Parathyroid adenoma (tissue), 2 donors: ENCODE data around the gene MGAT1.

ENCODE experiments used
- H2AFZ ChIP-seq: fragments of 300-600 bp; sonication (generic); one replicate; pipeline ENCODE4 v1.7.0; 2017; ENCODE audit warnings: antibody characterized with exemption, mild to moderate bottlenecking
- H3K27ac ChIP-seq: fragments of 300-600 bp; sonication (generic); one replicate; pipeline ENCODE4 v1.7.0; 2017
- H3K27me3 ChIP-seq: fragments of 300-600 bp; sonication (generic); one replicate; pipeline ENCODE4 v1.7.0; 2017; ENCODE audit warnings: low read length; ENCODE audit not compliant: control insufficient read depth, insufficient read depth
- H3K36me3 ChIP-seq: fragments of 300-600 bp; sonication (generic); one replicate; pipeline ENCODE4 v1.7.0; 2017; ENCODE audit warnings: low read length; ENCODE audit not compliant: control insufficient read depth, insufficient read depth
- H3K4me1 ChIP-seq: fragments of 300-600 bp; sonication (generic); one replicate; pipeline ENCODE4 v1.7.0; 2017; ENCODE audit warnings: control low read depth
- H3K4me2 ChIP-seq: fragments of 300-600 bp; sonication (generic); one replicate; pipeline ENCODE4 v1.7.0; 2017; ENCODE audit warnings: low read length
- H3K4me3 ChIP-seq: fragments of 300-600 bp; sonication (generic); one replicate; pipeline ENCODE4 v1.7.0; 2017; ENCODE audit warnings: low read depth, low read length
- H3K79me2 ChIP-seq: fragments of 300-600 bp; sonication (generic); one replicate; pipeline ENCODE4 v1.7.0; 2017; ENCODE audit warnings: control low read depth
- H3K9ac ChIP-seq: fragments of 300-600 bp; sonication (generic); one replicate; pipeline ENCODE4 v1.7.0; 2017; ENCODE audit warnings: mild to moderate bottlenecking
- H3K9me3 ChIP-seq: fragments of 300-600 bp; sonication (generic); one replicate; pipeline ENCODE4 v1.7.0; 2017; ENCODE audit warnings: low read length; ENCODE audit not compliant: control insufficient read depth
- TF ChIP-seq, protein P1 (sequence below): fragments of 300-600 bp; sonication (generic); IDR thresholded peaks from one replicate; pipeline ENCODE4 v1.7.0; 2017; ENCODE audit warnings: antibody characterized with exemption, mild to moderate bottlenecking
- donor health status: primary hyperparathyroidism.

Gene MGAT1

DNA sequence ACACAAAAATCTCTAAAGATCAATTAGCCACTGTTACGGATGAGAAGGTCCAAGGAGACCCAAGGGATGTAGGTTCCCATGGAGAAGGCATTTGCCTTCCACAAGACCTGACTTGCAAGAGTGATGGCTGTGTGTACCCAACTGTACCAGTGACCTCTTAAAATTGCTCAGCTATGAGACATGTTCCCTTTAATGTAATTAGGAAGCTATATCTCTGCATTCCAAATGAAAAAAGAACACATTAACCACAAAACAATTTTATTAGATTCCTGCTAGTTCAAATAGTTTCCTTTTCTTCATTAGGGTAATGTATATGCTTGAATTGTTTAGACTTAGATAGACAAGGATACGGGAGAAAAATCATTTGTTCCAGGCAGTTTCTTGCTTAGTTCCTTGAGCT is 66.1 kb downstream of the MGAT1 start:
- Histone ChIP-seq H3K27ac (no peak overlapping the region), H3K4me1 (no peaks in the 10 kb centered on the region), H3K36me3 (no peaks in the 10 kb centered on the region), H2AFZ (no peak overlapping the region), H3K9ac (no peak overlapping the region), H3K79me2 (no peaks in the 10 kb centered on the region), H3K9me3 (no peaks in the 10 kb centered on the region), H3K4me3 (no peak overlapping the region), H3K27me3 (no peaks in the 10 kb centered on the region), H3K4me2 (no peak overlapping the region)
- TF ChIP-seq, protein P1, sequence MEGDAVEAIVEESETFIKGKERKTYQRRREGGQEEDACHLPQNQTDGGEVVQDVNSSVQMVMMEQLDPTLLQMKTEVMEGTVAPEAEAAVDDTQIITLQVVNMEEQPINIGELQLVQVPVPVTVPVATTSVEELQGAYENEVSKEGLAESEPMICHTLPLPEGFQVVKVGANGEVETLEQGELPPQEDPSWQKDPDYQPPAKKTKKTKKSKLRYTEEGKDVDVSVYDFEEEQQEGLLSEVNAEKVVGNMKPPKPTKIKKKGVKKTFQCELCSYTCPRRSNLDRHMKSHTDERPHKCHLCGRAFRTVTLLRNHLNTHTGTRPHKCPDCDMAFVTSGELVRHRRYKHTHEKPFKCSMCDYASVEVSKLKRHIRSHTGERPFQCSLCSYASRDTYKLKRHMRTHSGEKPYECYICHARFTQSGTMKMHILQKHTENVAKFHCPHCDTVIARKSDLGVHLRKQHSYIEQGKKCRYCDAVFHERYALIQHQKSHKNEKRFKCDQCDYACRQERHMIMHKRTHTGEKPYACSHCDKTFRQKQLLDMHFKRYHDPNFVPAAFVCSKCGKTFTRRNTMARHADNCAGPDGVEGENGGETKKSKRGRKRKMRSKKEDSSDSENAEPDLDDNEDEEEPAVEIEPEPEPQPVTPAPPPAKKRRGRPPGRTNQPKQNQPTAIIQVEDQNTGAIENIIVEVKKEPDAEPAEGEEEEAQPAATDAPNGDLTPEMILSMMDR = no peak
